GM12878 (cell line): ENCODE results near the gene SLC17A7. TPM values are rescaled to one million over a fixed set of nuclear protein-coding genes. Genes with fewer than 3 reads are reported as not detected.

Source experiments
- ATAC-seq: fragments of 200-7000 bp; cut with Tn5 transposase; 3 replicates; pipeline ENCODE4 v1.9.1; 2020; ENCODE audit warnings: mild to moderate bottlenecking, moderate library complexity
- BruUV-seq: library from RNA; stranded (reverse); fragments of 400-500 nt; replicated peaks from 2 replicates; lab custom pipeline; 2021; lab: Mats Ljungman, UMichigan
- CTCF ChIA-PET: fragments of 300-600 bp; sonication (Branson Sonifier 250); formaldehyde crosslinking; extraction: SDS; loops from one replicate; lab custom pipeline; 2021; ENCODE audit warnings: inconsistent platforms; lab: Yijun Ruan, JAX
- POLR2A ChIA-PET: fragments of 350-600 bp; formaldehyde crosslinking; extraction: SDS; loops from one replicate; lab custom pipeline; 2021; ENCODE audit warnings: inconsistent platforms; lab: Charles Lee
- RAD21 ChIA-PET: fragments of 300-600 bp; sonication (Branson Sonifier 250); formaldehyde crosslinking; loops from one replicate; lab custom pipeline; 2023; ENCODE audit warnings: antibody characterized with exemption; ENCODE audit not compliant: unreplicated experiment; lab: Charles Lee
- SMC1A ChIA-PET: fragments of 300-600 bp; sonication (Branson Sonifier 250); formaldehyde crosslinking; loops from one replicate; lab custom pipeline; 2023; ENCODE audit not compliant: unreplicated experiment, uncharacterized antibody; lab: Charles Lee
- DNase-seq: peaks from one replicate; pipeline ENCODE4 v3.0.0-alpha.2; 2011; ENCODE audit warnings: low read depth, low spot score
- FAIRE-seq: peaks from 3 replicates; lab custom pipeline; 2011; peaks lifted over from hg19 to GRCh38; lab: Jason Lieb, UNC
- H2AFZ ChIP-seq: 2 replicates; pipeline ENCODE4 v1.6.0; 2011; ENCODE audit warnings: low read depth, low read length, control low read depth; ENCODE audit not compliant: control insufficient read depth
- H3K27ac ChIP-seq: 2 replicates; pipeline ENCODE4 v1.5.1; 2011; ENCODE audit warnings: control low read depth; ENCODE audit not compliant: control insufficient read depth, insufficient read depth
- H3K27me3 ChIP-seq, 2 experiments: replicated peaks in 1 of 2; 2 replicates each; pipeline versions ENCODE4 v1.6.0 to v1.6.1; 2011; ENCODE audit warnings: low read length in 1 of 2; ENCODE audit not compliant: control insufficient read depth in 2 of 2, insufficient read depth in 2 of 2
- H3K36me3 ChIP-seq, 2 experiments: 2 replicates each; pipeline ENCODE4 v1.5.1; 2011; ENCODE audit warnings: low read length in 1 of 2; ENCODE audit not compliant: control insufficient read depth in 2 of 2, insufficient read depth in 2 of 2
- H3K4me1 ChIP-seq: 2 replicates; pipeline ENCODE4 v1.6.1; 2011; ENCODE audit warnings: mild to moderate bottlenecking, low read length, moderate library complexity, mixed read lengths; ENCODE audit not compliant: control insufficient read depth, insufficient read depth
- H3K4me2 ChIP-seq: 2 replicates; pipeline ENCODE4 v1.6.0; 2011; ENCODE audit warnings: control low read depth; ENCODE audit not compliant: control insufficient read depth, insufficient read depth
- H3K4me3 ChIP-seq: fragments of 200-600 bp; sonication (generic); 2 replicates; pipeline ENCODE4 v1.5.1; 2016
- H3K79me2 ChIP-seq: 2 replicates; pipeline ENCODE4 v1.6.0; 2011; ENCODE audit warnings: low read length; ENCODE audit not compliant: control insufficient read depth, insufficient read depth
- H3K9ac ChIP-seq: 2 replicates; pipeline ENCODE4 v1.8.0; 2011; ENCODE audit warnings: low read length, control low read depth, mixed read lengths; ENCODE audit not compliant: control insufficient read depth, insufficient read depth
- H3K9me3 ChIP-seq: replicated peaks from 3 replicates; pipeline ENCODE4 v1.5.1; 2011; ENCODE audit warnings: mild to moderate bottlenecking, low read length; ENCODE audit not compliant: control insufficient read depth, insufficient read depth
- H4K20me1 ChIP-seq: 2 replicates; pipeline ENCODE4 v1.6.0; 2011; ENCODE audit not compliant: control insufficient read depth, insufficient read depth
- BMI1 ChIP-seq: fragments of 450-650 bp; IDR thresholded peaks from 2 replicates; pipeline ENCODE4 v1.6.1; 2016; ENCODE audit warnings: mild to moderate bottlenecking, moderate library complexity, borderline replicate concordance
- EED ChIP-seq: sonication (generic); IDR thresholded peaks from 2 replicates; pipeline ENCODE4 v1.6.1; 2016; ENCODE audit warnings: antibody characterized with exemption, low read depth
- FOS ChIP-seq: IDR thresholded peaks from 3 replicates; pipeline ENCODE4 v1.6.1; 2011; ENCODE audit warnings: borderline replicate concordance; ENCODE audit not compliant: insufficient read length; ENCODE audit errors: extremely low read depth
- GATAD2B ChIP-seq: fragments of 450-650 bp; conservative IDR thresholded peaks from 2 replicates; pipeline ENCODE4 v1.6.1; 2017; ENCODE audit warnings: low read depth, mild to moderate bottlenecking, moderate library complexity
- KDM1A ChIP-seq: fragments of 200-600 bp; sonication (generic); IDR thresholded peaks from 2 replicates; pipeline ENCODE4 v1.6.1; 2016; ENCODE audit warnings: borderline replicate concordance
- POU2F2 ChIP-seq: IDR thresholded peaks from 3 replicates; pipeline ENCODE4 v1.6.1; 2011; ENCODE audit warnings: low read depth, mild to moderate bottlenecking, low read length, borderline replicate concordance
- SIX5 ChIP-seq: IDR thresholded peaks from 2 replicates; pipeline ENCODE4 v1.6.1; 2011; ENCODE audit warnings: mild to moderate bottlenecking, low read depth, low read length, moderate library complexity; ENCODE audit not compliant: severe bottlenecking
- SKIL ChIP-seq: fragments of 450-650 bp; IDR thresholded peaks from 2 replicates; pipeline ENCODE4 v1.6.1; 2017; ENCODE audit warnings: mild to moderate bottlenecking, low read depth, inconsistent platforms; ENCODE audit not compliant: poor library complexity, severe bottlenecking
- SP1 ChIP-seq: IDR thresholded peaks from one replicate; pipeline ENCODE4 v1.6.1; 2011; ENCODE audit warnings: low read depth, low read length
- ZNF207 ChIP-seq: fragments of 450-650 bp; IDR thresholded peaks from 2 replicates; pipeline ENCODE4 v1.6.1; 2014; ENCODE audit warnings: antibody characterized with exemption, mild to moderate bottlenecking, borderline replicate concordance
- ZNF274 ChIP-seq: IDR thresholded peaks from one replicate; pipeline ENCODE4 v1.8.0; 2011; ENCODE audit not compliant: insufficient read length, insufficient read depth
- WGBS: methylation state at CpG from one replicate; pipeline ENCODE4 v1.1.6; 2016; ENCODE audit warnings: low lambda C conversion rate; ENCODE audit not compliant: insufficient replicate concordance, insufficient coverage; ENCODE audit errors: missing lambda C conversion rate; 5-methylcytosine and 5-hydroxymethylcytosine counted together
- in situ Hi-C: fragments of 300-500 bp; cut with MboI; formaldehyde crosslinking; loops from 9 replicates; pipeline ENCODE4 v1.14.3; 2018; ENCODE audit warnings: mixed read lengths
- intact Hi-C: fragments of 100-400 bp; cut with micrococcal nuclease; formaldehyde crosslinking; loops from one replicate; pipeline ENCODE4 v1.14.2; 2022; ENCODE audit not compliant: unreplicated experiment
- polyA plus RNA-seq, 11 experiments: library from polyadenylated mRNA; depleted of rRNA in 4 of 11; unstranded in 6 of 11; stranded (reverse) in 5 of 11; fragments of >200 nt; fragmentation: Nextera tagmentation in 4 of 11; fragmentation: Illumina TruSeq in 1 of 11; extraction: Ambion mirVana in 4 of 11; extraction: Trizol in 1 of 11; gene quantifications; 1 replicate in 1 of 11; 2 replicates in 10 of 11; pipeline versions ENCODE4 v1.2.1 to v1.2.3, GENCODE V29; 2011 to 2016; ENCODE audit warnings: inconsistent platforms in 2 of 11, missing spikeins in 2 of 11, low read depth in 1 of 11
- total RNA-seq, 4 experiments: library from RNA; depleted of rRNA in 3 of 4; stranded (reverse); fragments of >200 nt in 3 of 4; fragmentation: Illumina TruSeq in 1 of 4; extraction: Trizol in 1 of 4; gene quantifications; 2 replicates each; pipeline versions ENCODE4 v1.2.1 to v1.2.3, GENCODE V29; 2013 to 2021
- TF ChIP-seq, protein P1 (sequence below): IDR thresholded peaks from 2 replicates; pipeline ENCODE4 v1.6.1; 2011; ENCODE audit warnings: mild to moderate bottlenecking, low read depth, low read length, moderate library complexity; ENCODE audit not compliant: insufficient replicate concordance

Gene SLC17A7
- total and polyA plus RNA-seq, 10 of the 15 experiments (the other 5 are each of a cell fraction or from before 2014, with no cell fraction given), result 0.03 to 0.24 (median 0.06) TPM; not detected in 6

- SMC1A ChIA-PET, result interaction anchor here (1.4 kb wide), 1 partner anchor 86 kb away, joined by 3 read pairs; the partner anchor contains the start of gene CD37
- peak; percentile 87 for TF ChIP-seq BMI1
- TF ChIP-seq POU2F2, result peak; percentile 41; the same call in 1 of the 3 replicates
- TF ChIP-seq ZNF274, result no peak
- Histone ChIP-seq H3K9ac (no peak overlapping the region), H3K27ac (no peak overlapping the region), H3K4me1 (peaks cover 4% of the 10 kb centered on the region; the same call in 1 of the 2 replicates), H3K79me2 (no peaks in the 10 kb centered on the region), H3K27me3 (peaks cover 21 to 40% of the 10 kb centered on the region in 2 experiments), H3K9me3 (no peaks in the 10 kb centered on the region), H3K4me2 (no peak overlapping the region; the same call in 1 of the 2 replicates), H2AFZ (no peak overlapping the region), H4K20me1 (no peaks in the 10 kb centered on the region), H3K4me3 (no peak overlapping the region), H3K36me3 (no peaks in the 10 kb centered on the region)
- BruUV-seq, result no TSS peak
- POLR2A ChIA-PET, result no interaction called here
- intact Hi-C loops (no loop called here), in situ Hi-C loops (no loop called here)
- DNase-seq (no peak), FAIRE-seq (no peak), ATAC-seq (no peak)
- CTCF ChIA-PET, result interaction anchor here (0.5 to 1.4 kb wide), 3 partner anchors 10 to 87 kb away, joined by 3 to 4 read pairs (median 4); no protein-coding TSS in a partner anchor
- RAD21 ChIA-PET, result no interaction called here
- 14% methylated on average over 46 of the region's 48 CpGs for WGBS
These were observed 20.1 kb downstream of the SLC17A7 start for GRCh38 chr19:49421039-49421877.

- in situ Hi-C loops (no loop called here), intact Hi-C loops (no loop called here)
- WGBS, result 53% methylated on average over 2 of the region's 2 CpGs
- H3K27ac ChIP-seq, result no peak overlapping the region
- no peaks in the 10 kb centered on the region for H3K9me3 ChIP-seq
- no TSS peak for BruUV-seq
- RAD21 ChIA-PET, result interaction anchor here (1.7 kb wide), 1 partner anchor 17 kb away, joined by 5 read pairs; no protein-coding TSS in a partner anchor
- peaks cover 16 to 31% of the 10 kb centered on the region in 2 experiments for H3K27me3 ChIP-seq
- H3K36me3 ChIP-seq, result no peaks in the 10 kb centered on the region
- H3K4me1 ChIP-seq, result peaks cover 7% of the 10 kb centered on the region; the same call in 1 of the 2 replicates
- SMC1A ChIA-PET, result interaction anchor here (0.7 to 1.4 kb wide), 5 partner anchors 19 to 85 kb away, joined by 3 to 4 read pairs (median 3); partner anchors contain the start of gene CD37
- DNase-seq (no peak), ATAC-seq (no peak), FAIRE-seq (no peak)
- H4K20me1 ChIP-seq, result no peaks in the 10 kb centered on the region
- H2AFZ ChIP-seq, result no peak overlapping the region
- POLR2A ChIA-PET, result interaction anchor here (0.5 kb wide), 1 partner anchor 441 kb away, joined by 4 read pairs; no protein-coding TSS in a partner anchor
- H3K4me2 ChIP-seq, result no peak overlapping the region
- H3K79me2 ChIP-seq, result no peaks in the 10 kb centered on the region
- CTCF ChIA-PET, result interaction anchor here (0.5 to 1.4 kb wide), 3 partner anchors 9 to 88 kb away, joined by 3 to 4 read pairs (median 4); no protein-coding TSS in a partner anchor
- H3K4me3 ChIP-seq, result no peak overlapping the region
- no peak overlapping the region for H3K9ac ChIP-seq
- TF ChIP-seq SKIL (no peak), ZNF207 (no peak), SIX5 (no peak), GATAD2B (no peak), FOS (no peak), SP1 (no peak), EED (no peak), KDM1A (no peak)
- TF ChIP-seq, protein P1, sequence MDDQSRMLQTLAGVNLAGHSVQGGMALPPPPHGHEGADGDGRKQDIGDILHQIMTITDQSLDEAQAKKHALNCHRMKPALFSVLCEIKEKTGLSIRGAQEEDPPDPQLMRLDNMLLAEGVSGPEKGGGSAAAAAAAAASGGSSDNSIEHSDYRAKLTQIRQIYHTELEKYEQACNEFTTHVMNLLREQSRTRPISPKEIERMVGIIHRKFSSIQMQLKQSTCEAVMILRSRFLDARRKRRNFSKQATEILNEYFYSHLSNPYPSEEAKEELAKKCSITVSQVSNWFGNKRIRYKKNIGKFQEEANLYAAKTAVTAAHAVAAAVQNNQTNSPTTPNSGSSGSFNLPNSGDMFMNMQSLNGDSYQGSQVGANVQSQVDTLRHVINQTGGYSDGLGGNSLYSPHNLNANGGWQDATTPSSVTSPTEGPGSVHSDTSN, result no peak
These were observed 21.1 kb downstream of the SLC17A7 start for GRCh38 chr19:49420227-49420626.
